Thoracic aorta (tissue), 2 donors: ENCODE results near the gene COL2A1. TPM values are rescaled to one million over a fixed set of nuclear protein-coding genes. Genes with fewer than 3 reads are reported as not detected.

Experiments
- ATAC-seq: fragments of 150-250 bp; one replicate; pipeline ENCODE4 v1.8.0; 2017; ENCODE audit warnings: low read depth; ENCODE audit not compliant: insufficient number of reproducible peaks, low FRiP score
- DNase-seq: peaks from one replicate; pipeline ENCODE4 v3.0.0-alpha.2; 2020; ENCODE audit warnings: low spot score
- H3K27ac ChIP-seq, 2 donors: fragments of 200-600 bp; sonication (generic); 1 replicate in 1 of 2; 2 replicates in 1 of 2; pipeline ENCODE4 v1.5.1; 2016; ENCODE audit warnings: mild to moderate bottlenecking in 2 of 2, moderate library complexity in 2 of 2
- H3K27me3 ChIP-seq: fragments of 200-600 bp; sonication (generic); replicated peaks from 2 replicates; pipeline ENCODE4 v1.6.0; 2016; ENCODE audit warnings: mild to moderate bottlenecking; ENCODE audit not compliant: insufficient read depth
- H3K36me3 ChIP-seq: fragments of 200-600 bp; sonication (generic); one replicate; pipeline ENCODE4 v1.5.1; 2016
- H3K4me1 ChIP-seq, 2 donors: fragments of 200-600 bp; sonication (generic); 1 replicate in 1 of 2; 2 replicates in 1 of 2; pipeline versions ENCODE4 v1.5.1 to v1.6.0; 2016; ENCODE audit warnings: low read depth in 2 of 2, mild to moderate bottlenecking in 1 of 2; ENCODE audit not compliant: control insufficient read depth in 1 of 2
- H3K4me3 ChIP-seq: fragments of 200-600 bp; sonication (generic); 2 replicates; pipeline ENCODE4 v1.5.1; 2016; ENCODE audit warnings: mild to moderate bottlenecking
- H3K9me3 ChIP-seq: fragments of 200-600 bp; sonication (generic); 2 replicates; pipeline ENCODE4 v1.5.1; 2016
- CTCF ChIP-seq: fragments of 200-600 bp; sonication (generic); IDR thresholded peaks from one replicate; pipeline ENCODE4 v1.5.1; 2019; ENCODE audit warnings: antibody characterized with exemption
- total RNA-seq, 2 donors: library from RNA; depleted of rRNA; stranded (reverse); fragments of >200 nt; gene quantifications; one replicate each; pipeline versions ENCODE4 v1.1.0 to v1.2.3, GENCODE V29; 2016

Gene COL2A1
- total RNA-seq, 2 donors from 2014 or later: 0.14 TPM; not detected in 1

DNA sequence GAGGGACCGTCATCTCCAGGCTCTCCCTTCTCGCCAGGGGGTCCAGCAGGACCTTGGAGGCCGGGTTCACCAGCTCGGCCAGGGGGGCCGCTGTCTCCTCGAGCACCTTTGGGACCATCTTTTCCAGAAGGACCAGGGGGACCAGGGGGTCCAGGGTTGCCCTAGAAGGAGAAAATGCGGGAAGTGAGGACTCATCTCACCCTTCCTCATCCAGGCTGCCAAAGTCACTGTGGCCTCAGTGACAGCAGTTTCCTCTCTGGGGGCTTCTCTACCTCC is 25.7 kb downstream of the COL2A1 start:
- no peak overlapping the region for H3K27ac ChIP-seq
- H3K36me3 ChIP-seq: no peaks in the 10 kb centered on the region
- ATAC-seq (no peak), DNase-seq (no peak)
- TF ChIP-seq CTCF: no peak
- H3K4me1 ChIP-seq: no peaks in the 10 kb centered on the region
- no peaks in the 10 kb centered on the region for H3K27me3 ChIP-seq
- H3K4me3 ChIP-seq: no peak overlapping the region
- no peaks in the 10 kb centered on the region for H3K9me3 ChIP-seq

GRCh38 chr12:47977772-47978597 is 26.3 kb downstream of the COL2A1 start:
- Histone ChIP-seq H3K4me1 (no peaks in the 10 kb centered on the region), H3K36me3 (no peaks in the 10 kb centered on the region), H3K27me3 (no peaks in the 10 kb centered on the region), H3K4me3 (no peak overlapping the region), H3K9me3 (no peaks in the 10 kb centered on the region), H3K27ac (no peak overlapping the region)
- no peak for ATAC-seq
- no peak for TF ChIP-seq CTCF
- DNase-seq: no peak

- no peak for DNase-seq
- no peak overlapping the region for H3K4me3 ChIP-seq
- no peaks in the 10 kb centered on the region for H3K27me3 ChIP-seq
- no peaks in the 10 kb centered on the region for H3K36me3 ChIP-seq
- no peaks in the 10 kb centered on the region for H3K4me1 ChIP-seq
- no peak overlapping the region for H3K27ac ChIP-seq
- no peak for ATAC-seq
- H3K9me3 ChIP-seq: no peaks in the 10 kb centered on the region
- no peak for TF ChIP-seq CTCF
Observed at GRCh38 chr12:47977046-47977771, 27.1 kb downstream of the COL2A1 start.

- no peak for TF ChIP-seq CTCF
- H3K4me3 ChIP-seq: no peak overlapping the region
- no peak overlapping the region for H3K27ac ChIP-seq
- DNase-seq (no peak), ATAC-seq (no peak)
- H3K9me3 ChIP-seq: no peaks in the 10 kb centered on the region
- H3K4me1 ChIP-seq: no peaks in the 10 kb centered on the region
- no peaks in the 10 kb centered on the region for H3K27me3 ChIP-seq
- H3K36me3 ChIP-seq: no peaks in the 10 kb centered on the region
Observed at GRCh38 chr12:47975816-47976215, 28.5 kb downstream of the COL2A1 start.

DNA sequence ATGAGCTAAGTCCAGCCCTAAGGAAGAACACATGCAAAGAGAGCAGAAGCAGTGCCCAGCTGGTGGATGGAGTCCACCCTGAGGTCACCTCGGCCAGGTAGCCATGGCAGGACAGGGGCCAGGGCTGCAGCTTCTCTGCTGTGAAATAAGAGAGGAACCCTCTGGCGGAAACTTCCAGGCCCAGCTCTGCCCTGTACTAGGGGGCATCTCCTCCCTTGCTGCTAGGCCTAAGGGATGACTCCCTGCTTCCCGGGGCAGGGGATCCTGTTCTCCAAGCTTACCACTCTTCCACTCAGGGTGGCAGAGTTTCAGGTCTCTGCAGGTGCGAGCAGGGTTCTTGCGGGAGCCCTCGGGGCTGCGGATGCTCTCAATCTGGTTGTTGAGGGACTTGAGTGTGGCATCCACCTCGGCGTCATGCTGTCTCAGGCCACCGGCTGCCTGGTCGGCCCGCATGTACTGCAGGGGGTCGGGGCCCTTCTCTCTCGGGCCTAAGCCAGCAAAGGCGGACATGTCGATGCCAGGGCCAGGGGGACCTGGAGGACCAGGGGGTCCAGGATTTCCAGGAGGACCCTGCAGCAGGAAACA is 29.1 kb downstream of the COL2A1 start:
- Histone ChIP-seq H3K4me3 (no peak overlapping the region), H3K36me3 (no peaks in the 10 kb centered on the region), H3K27me3 (no peaks in the 10 kb centered on the region), H3K9me3 (no peaks in the 10 kb centered on the region), H3K4me1 (no peaks in the 10 kb centered on the region), H3K27ac (no peak overlapping the region)
- DNase-seq (no peak), ATAC-seq (no peak)
- TF ChIP-seq CTCF: no peak
